Bronchial epithelial cell (primary cell): ENCODE results near the gene PPP3CA. TPM values are rescaled to one million over a fixed set of nuclear protein-coding genes. Genes with fewer than 3 reads are reported as not detected.

Experiments used
- DNase-seq: peaks from one replicate; pipeline ENCODE4 v3.0.0-alpha.2; 2010; ENCODE audit warnings: low read depth
- FAIRE-seq: peaks from 2 replicates; lab custom pipeline; 2011; peaks lifted over from hg19 to GRCh38; lab: Jason Lieb, UNC
- H3K27me3 ChIP-seq: 2 replicates; pipeline ENCODE4 v1.5.1; 2011; ENCODE audit warnings: low read length; ENCODE audit not compliant: control insufficient read depth, insufficient read depth
- H3K36me3 ChIP-seq: 2 replicates; pipeline ENCODE4 v1.5.1; 2011; ENCODE audit warnings: low read length; ENCODE audit not compliant: control insufficient read depth, insufficient read depth
- H3K4me3 ChIP-seq: 2 replicates; pipeline ENCODE4 v1.5.1; 2011; ENCODE audit warnings: mild to moderate bottlenecking, low read depth, low read length, control low read depth
- total RNA-seq: library from RNA; depleted of rRNA; stranded (reverse); fragments of >200 nt; gene quantifications from 2 replicates; pipeline ENCODE4 v1.2.1, GENCODE V29; 2014
- TF ChIP-seq, protein P1 (sequence below): IDR thresholded peaks from 2 replicates; pipeline ENCODE4 v1.5.1; 2011; ENCODE audit warnings: mild to moderate bottlenecking, moderate library complexity, low read length, control low read depth, inconsistent platforms; ENCODE audit not compliant: insufficient read depth, severe bottlenecking

PPP3CA gene
- total RNA-seq, 1 donor from 2014 or later: 48.2 TPM

DNA sequence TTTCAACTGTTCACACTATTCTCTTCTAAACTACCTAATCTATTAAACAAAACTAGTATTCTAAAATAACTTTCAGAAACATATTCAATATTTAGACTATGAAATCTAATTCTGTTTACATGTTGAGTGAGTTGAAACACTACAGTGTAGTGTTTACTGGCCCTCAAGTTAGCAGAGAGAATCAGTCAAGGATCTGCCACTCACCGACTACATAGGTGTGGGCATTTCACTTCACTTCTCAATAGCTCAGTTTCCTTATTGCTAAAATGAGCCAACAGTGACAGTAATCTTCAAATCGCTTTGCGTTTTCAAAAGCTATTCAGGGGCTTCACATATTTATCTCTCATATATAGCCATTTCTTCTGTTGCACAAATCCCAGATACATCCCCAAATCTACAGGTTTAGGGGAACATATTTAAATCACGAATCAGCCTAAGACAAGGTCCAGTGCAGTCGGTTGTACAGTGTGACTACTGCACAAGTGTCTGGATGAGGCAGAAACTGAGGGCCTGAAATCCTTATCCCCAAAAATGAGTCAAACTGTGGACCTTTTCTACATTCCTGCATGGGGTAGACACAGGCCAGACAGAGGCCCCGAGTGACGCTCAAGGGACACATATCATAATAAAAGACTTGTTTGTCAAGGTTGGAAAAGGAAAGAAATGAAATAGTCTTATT, 129.8 kb downstream of the PPP3CA start:
- Histone ChIP-seq H3K27me3 (no peaks in the 10 kb centered on the region), H3K36me3 (no peaks in the 10 kb centered on the region), H3K4me3 (no peak overlapping the region)
- no peak for FAIRE-seq
- TF ChIP-seq, protein P1, sequence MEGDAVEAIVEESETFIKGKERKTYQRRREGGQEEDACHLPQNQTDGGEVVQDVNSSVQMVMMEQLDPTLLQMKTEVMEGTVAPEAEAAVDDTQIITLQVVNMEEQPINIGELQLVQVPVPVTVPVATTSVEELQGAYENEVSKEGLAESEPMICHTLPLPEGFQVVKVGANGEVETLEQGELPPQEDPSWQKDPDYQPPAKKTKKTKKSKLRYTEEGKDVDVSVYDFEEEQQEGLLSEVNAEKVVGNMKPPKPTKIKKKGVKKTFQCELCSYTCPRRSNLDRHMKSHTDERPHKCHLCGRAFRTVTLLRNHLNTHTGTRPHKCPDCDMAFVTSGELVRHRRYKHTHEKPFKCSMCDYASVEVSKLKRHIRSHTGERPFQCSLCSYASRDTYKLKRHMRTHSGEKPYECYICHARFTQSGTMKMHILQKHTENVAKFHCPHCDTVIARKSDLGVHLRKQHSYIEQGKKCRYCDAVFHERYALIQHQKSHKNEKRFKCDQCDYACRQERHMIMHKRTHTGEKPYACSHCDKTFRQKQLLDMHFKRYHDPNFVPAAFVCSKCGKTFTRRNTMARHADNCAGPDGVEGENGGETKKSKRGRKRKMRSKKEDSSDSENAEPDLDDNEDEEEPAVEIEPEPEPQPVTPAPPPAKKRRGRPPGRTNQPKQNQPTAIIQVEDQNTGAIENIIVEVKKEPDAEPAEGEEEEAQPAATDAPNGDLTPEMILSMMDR: no peak
- no peak for DNase-seq

DNA sequence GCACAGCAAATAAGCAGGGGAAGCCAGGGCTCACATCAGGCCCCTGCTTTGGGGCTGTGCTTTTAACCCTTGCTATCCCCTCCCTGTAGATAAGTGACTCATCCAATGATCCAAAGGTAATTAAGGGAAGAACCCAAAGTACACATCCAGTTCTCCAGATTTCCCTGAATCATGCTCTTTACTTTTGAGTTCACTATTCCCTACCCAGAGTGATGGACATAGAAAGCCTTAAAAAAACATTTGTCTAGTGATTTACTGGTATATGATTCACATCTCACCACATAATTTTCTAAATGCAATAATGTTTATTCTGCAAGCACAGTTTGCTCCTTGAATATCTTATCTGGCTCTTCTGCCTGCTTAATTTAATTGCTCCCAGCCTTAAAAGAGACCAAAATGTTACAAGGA, 136.2 kb downstream of the PPP3CA start:
- TF ChIP-seq, protein P1: no peak
- H3K27me3 ChIP-seq: no peaks in the 10 kb centered on the region
- no peak for FAIRE-seq
- H3K4me3 ChIP-seq: no peak overlapping the region
- H3K36me3 ChIP-seq: no peaks in the 10 kb centered on the region
- DNase-seq: peak; percentile 60

DNA sequence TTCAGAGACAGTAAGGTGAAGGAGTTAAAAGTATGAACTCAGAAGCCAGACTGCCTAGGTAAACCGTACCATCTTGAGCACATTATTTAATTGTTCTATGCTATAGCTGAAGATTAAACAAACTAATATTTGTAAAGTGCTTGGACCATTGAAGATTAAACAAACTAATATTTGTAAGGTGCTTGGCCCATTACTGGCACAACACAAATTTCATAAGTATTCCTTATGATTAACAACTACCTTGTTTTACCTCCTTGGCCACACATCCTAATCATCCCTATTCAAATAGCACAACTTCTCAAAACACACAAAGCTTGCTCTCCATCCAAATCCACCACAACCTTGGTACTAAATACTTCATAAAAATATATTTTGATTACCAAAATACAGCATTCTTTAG, 137.0 kb downstream of the PPP3CA start:
- no peaks in the 10 kb centered on the region for H3K36me3 ChIP-seq
- H3K4me3 ChIP-seq: no peak overlapping the region
- TF ChIP-seq, protein P1: no peak
- DNase-seq (no peak), FAIRE-seq (no peak)
- H3K27me3 ChIP-seq: no peaks in the 10 kb centered on the region

DNA sequence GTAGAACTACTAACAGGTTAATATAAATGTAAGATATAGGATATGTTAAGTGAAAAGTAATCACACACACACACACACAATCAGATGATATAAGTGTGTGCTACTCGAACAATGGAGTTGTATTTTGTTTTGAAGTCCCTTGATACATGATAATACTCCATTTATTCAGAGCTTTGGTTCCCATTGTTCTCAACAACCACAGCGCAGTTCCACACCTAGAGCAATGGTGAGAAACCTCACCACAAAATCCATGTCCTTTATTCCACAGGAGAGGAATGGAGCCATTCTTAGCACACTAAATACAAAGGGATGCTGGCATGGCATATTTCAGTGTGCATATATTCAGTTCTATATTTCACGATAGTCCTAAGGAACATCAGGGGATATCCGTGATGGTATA, 139.2 kb downstream of the PPP3CA start:
- no peak for DNase-seq
- Histone ChIP-seq H3K36me3 (no peaks in the 10 kb centered on the region), H3K4me3 (no peak overlapping the region), H3K27me3 (no peaks in the 10 kb centered on the region)
- TF ChIP-seq, protein P1: no peak
- no peak for FAIRE-seq

DNA sequence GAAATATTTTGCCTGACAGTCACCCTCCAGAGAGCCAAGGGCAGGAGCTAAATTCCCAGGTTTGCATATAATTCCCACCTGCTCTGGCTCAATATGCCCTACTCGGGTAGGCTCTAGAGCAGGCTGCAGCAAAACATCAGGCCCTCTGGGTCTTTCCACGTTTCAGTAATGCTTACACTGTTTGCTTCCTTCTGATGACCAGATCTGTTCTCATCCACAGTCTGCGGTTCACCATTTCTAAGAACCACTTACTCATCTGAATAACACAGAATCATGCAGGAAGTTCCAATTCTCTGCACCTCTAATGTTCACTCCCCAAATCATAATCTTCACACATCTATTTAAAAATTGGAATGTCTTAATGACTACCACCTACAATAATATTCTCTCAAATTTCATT, 141.4 kb downstream of the PPP3CA start:
- no peaks in the 10 kb centered on the region for H3K27me3 ChIP-seq
- H3K36me3 ChIP-seq: no peaks in the 10 kb centered on the region
- TF ChIP-seq, protein P1: no peak
- DNase-seq (peak; percentile 70), FAIRE-seq (no peak)
- no peak overlapping the region for H3K4me3 ChIP-seq

DNA sequence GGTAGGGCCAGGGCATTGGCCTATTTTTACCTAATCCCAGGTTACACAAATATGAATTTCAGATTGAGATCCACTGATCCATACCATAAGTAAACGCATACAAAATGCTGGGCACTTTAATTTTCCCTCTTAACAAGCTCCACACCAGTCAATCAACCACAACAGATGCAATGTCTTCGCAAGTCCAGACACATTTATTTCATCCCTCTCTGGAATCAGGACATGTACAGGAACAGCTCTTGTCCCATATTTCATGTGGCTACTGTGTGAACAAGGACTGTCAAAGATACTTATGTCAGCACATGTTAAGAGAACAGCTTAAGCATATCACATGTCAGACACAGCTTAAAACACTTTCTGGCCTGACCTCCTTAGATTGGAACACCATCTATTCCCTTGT, 145.9 kb downstream of the PPP3CA start:
- peak; percentile 88 for DNase-seq
- no peak for FAIRE-seq
- Histone ChIP-seq H3K36me3 (no peaks in the 10 kb centered on the region), H3K4me3 (no peak overlapping the region), H3K27me3 (no peaks in the 10 kb centered on the region)
- TF ChIP-seq, protein P1: no peak
